ACC112 (cell line): ENCODE data around the gene EXOC3.
"Not testable (repeated sequence)": the region's sequence is repeated elsewhere in the genome, so short reads cannot be mapped to it uniquely, and the experiment has no call there.

ENCODE experiments used
- H2AFZ ChIP-seq: fragments of 200-600 bp; sonication (generic); one replicate; pipeline ENCODE4 v1.6.0; 2017; ENCODE audit warnings: antibody characterized with exemption, low read length; ENCODE audit not compliant: unreplicated experiment
- H3K27ac ChIP-seq: fragments of 200-600 bp; sonication (generic); 2 replicates; pipeline ENCODE4 v1.5.1; 2014; ENCODE audit warnings: low read depth, mild to moderate bottlenecking, antibody characterized with exemption, low read length, moderate library complexity
- H3K27me3 ChIP-seq: fragments of 200-600 bp; sonication (generic); 2 replicates; pipeline ENCODE4 v1.6.1; 2014; ENCODE audit warnings: mild to moderate bottlenecking, antibody characterized with exemption, low read length, moderate library complexity, mixed read lengths; ENCODE audit not compliant: insufficient read depth
- H3K36me3 ChIP-seq: fragments of 200-600 bp; sonication (generic); 2 replicates; pipeline ENCODE4 v1.6.1; 2016; ENCODE audit warnings: mild to moderate bottlenecking, antibody characterized with exemption, low read length, moderate library complexity, mixed read lengths; ENCODE audit not compliant: insufficient read depth
- H3K4me1 ChIP-seq: fragments of 200-600 bp; sonication (generic); one replicate; pipeline ENCODE4 v1.6.1; 2016; ENCODE audit warnings: low read length, mixed read lengths; ENCODE audit not compliant: insufficient read depth, unreplicated experiment, control insufficient read depth
- H3K4me3 ChIP-seq: fragments of 200-600 bp; sonication (generic); 2 replicates; pipeline ENCODE4 v1.5.1; 2014; ENCODE audit warnings: mild to moderate bottlenecking, low read depth, low read length
- H3K79me2 ChIP-seq: fragments of 200-600 bp; sonication (generic); one replicate; pipeline ENCODE4 v1.6.0; 2016; ENCODE audit warnings: low read length; ENCODE audit not compliant: control insufficient read depth, unreplicated experiment, insufficient read depth

EXOC3 gene

DNA sequence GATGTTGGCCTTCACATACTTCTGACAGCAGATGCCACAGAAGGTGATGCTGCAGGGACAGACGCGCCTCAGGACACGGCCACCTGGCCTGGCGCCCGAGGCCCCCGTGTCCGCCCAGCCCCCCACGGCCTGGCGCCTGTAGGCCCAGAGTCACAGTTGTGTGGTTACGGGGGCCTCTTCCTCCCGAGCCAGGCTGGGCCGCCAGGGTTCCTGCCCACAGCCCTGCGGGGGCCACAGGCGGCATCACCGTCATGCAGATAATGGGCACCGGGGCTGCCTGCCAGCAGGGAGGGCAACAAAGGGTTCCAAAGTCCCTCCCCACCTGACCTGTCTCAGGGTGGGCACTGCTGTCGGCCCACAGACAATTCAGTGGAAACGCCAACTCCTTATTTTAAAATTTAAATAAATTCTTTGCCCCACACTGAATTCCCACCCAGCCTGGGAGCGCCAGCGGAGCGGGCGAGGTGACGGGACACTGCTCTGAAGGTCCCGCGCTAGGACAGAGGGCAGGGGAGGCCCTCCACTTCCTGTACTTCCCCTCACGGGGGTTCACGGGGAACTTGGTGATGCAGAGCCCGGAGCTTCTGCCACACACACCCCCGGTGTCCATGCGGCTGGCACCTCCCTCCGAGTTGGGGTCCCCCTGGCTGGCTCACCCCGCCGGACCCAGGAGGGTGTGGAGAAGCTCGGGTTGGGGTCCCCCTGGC lies 40.6 kb downstream of the EXOC3 start:
- H2AFZ ChIP-seq = no peak overlapping the region
- no peaks in the 10 kb centered on the region for H3K27me3 ChIP-seq
- H3K79me2 ChIP-seq = no peaks in the 10 kb centered on the region
- H3K4me3 ChIP-seq = no peak overlapping the region
- H3K27ac ChIP-seq = no peak overlapping the region
- H3K36me3 ChIP-seq = no peaks in the 10 kb centered on the region
- no peaks in the 10 kb centered on the region for H3K4me1 ChIP-seq

DNA sequence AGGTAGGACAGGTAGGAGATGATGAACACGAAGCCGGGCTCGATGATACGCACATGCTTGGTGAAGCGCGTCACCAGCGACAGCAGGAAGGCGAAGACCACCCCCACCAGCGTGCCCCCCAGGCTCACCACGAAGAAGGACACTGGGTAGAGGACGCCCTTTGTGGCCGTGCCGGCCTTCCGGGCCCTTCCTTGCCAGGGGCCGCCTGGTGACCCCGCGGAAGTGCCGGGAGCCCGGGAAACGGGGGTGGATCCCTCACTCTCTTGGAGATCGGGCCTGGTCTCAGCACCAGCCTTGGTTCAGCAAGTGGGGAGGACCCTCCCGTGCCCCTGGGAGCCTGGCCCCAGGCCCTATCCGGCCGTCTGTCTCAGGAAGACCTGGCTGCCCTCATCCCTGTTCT lies 41.6 kb downstream of the EXOC3 start:
- H3K4me3 ChIP-seq = no peak overlapping the region
- H3K4me1 ChIP-seq = no peaks in the 10 kb centered on the region
- H2AFZ ChIP-seq = no peak overlapping the region
- no peaks in the 10 kb centered on the region for H3K36me3 ChIP-seq
- H3K79me2 ChIP-seq = no peaks in the 10 kb centered on the region
- H3K27ac ChIP-seq = no peak overlapping the region
- no peaks in the 10 kb centered on the region for H3K27me3 ChIP-seq

DNA sequence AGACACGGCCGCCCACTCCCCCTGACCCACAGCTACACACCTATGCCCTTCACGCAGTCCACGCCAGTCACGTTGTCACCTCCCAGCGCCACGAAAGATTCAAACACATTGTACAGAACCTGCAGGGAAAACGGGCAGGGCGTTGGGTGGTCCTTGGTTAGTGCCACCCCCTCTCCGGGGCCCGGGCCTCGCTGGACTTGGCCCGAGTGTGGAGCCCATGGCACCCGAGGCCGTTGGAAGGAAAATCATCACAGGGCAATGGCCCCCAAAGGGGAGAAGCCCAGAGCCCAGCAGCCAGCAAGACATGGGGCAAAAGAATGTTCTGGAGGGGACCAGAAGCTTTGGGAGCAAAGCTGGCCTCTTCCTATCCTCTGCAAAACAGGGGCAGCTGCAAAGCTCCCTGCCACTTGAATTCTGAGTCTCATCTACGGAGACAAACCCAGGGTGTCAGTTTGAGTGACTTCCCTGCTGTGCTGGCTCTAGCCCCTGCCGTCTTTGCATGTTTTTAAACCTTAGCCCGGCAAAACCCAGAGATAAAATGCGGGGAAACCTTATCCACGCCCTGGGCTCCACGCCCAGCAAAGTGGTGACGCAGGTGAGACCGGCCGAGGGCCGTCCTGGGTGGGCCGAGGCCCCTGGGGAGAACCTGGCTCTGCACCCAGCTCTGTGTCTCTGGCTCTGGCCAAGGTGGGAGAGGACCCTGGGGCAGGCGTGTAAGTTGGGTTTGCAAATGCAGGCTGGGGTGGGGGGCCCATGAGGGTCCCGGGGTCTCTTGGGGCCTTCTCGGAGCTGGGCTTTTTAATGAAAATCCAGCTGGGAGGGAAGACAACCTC lies 42.4 kb downstream of the EXOC3 start:
- Histone ChIP-seq H3K79me2 (no peaks in the 10 kb centered on the region), H3K27me3 (no peaks in the 10 kb centered on the region), H3K4me1 (no peaks in the 10 kb centered on the region), H2AFZ (no peak overlapping the region), H3K27ac (no peak overlapping the region), H3K4me3 (no peak overlapping the region), H3K36me3 (no peaks in the 10 kb centered on the region)

DNA sequence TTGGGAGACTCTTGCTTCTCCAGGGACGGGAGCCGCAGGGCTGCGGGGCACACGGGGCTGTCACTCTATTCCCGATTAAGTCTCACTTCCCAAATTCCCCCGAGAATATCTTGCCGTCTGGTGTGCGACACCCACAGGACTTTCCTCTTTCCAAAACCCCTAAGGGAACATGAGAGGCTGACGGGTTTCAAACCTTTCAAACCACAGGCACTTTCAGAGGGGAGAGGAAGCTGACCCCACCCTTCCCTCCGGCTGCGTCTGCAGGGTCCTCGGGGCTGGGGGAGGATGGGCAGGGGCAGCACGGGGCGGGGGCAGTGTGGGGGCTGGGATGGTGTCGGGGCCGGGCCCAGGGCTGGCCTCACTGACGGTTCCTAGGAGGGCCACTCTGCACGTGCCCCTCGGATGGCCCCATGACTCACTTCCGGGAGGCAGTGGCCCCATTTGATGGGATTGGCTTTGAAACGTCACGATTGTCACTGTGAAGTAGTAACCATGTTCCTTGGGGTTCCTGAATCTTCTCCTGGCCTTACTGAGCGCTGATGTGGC lies 43.0 kb downstream of the EXOC3 start:
- H3K4me3 ChIP-seq = no peak overlapping the region
- H2AFZ ChIP-seq = no peak overlapping the region
- H3K4me1 ChIP-seq = no peaks in the 10 kb centered on the region
- no peak overlapping the region for H3K27ac ChIP-seq
- H3K79me2 ChIP-seq = no peaks in the 10 kb centered on the region
- H3K36me3 ChIP-seq = no peaks in the 10 kb centered on the region
- H3K27me3 ChIP-seq = no peaks in the 10 kb centered on the region

DNA sequence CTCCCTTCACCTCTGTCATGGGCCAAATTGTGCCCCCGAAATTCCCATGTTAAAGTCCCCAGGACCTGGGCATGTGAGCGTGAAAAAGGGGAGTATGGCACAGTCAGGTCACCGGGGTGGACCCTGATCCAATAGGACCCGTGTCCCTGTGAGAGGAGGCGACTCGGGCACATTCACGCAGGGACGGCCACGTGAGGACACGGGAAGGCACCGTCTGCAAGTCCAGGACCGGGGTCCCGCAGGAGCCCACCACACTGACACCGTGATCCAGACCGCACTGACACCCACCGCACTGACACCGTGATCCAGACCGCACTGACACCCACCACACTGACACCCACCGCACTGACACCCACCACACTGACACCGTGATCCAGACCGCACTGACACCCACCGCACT lies 43.6 kb downstream of the EXOC3 start:
- not testable (repeated sequence) for H3K27ac ChIP-seq, H3K79me2 ChIP-seq, H3K4me1 ChIP-seq, H3K36me3 ChIP-seq, H3K27me3 ChIP-seq, H2AFZ ChIP-seq, H3K4me3 ChIP-seq

DNA sequence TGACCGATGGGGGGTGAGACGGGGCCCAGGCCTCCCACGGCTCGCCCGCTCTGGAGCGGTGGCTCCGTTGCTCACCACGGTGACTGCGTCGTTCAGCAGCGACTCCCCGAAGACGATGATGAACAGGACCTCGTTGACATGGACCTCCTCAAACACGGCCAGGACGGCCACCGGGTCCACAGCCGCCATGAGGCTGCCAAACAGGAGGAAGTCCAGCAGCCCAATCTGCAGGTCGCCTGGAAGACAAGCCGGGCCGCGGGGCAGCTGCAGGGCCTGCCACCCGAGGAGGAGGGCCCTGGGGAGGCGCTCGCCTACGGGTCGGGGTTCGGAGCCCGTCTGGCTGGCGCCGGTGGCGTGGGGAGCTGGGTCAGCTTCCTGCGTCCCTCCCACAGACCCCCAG lies 45.3 kb downstream of the EXOC3 start:
- no peaks in the 10 kb centered on the region for H3K79me2 ChIP-seq
- no peak overlapping the region for H3K4me3 ChIP-seq
- H3K27ac ChIP-seq = no peak overlapping the region
- H2AFZ ChIP-seq = no peak overlapping the region
- no peaks in the 10 kb centered on the region for H3K4me1 ChIP-seq
- peaks cover 8% of the 10 kb centered on the region for H3K27me3 ChIP-seq
- no peaks in the 10 kb centered on the region for H3K36me3 ChIP-seq

DNA sequence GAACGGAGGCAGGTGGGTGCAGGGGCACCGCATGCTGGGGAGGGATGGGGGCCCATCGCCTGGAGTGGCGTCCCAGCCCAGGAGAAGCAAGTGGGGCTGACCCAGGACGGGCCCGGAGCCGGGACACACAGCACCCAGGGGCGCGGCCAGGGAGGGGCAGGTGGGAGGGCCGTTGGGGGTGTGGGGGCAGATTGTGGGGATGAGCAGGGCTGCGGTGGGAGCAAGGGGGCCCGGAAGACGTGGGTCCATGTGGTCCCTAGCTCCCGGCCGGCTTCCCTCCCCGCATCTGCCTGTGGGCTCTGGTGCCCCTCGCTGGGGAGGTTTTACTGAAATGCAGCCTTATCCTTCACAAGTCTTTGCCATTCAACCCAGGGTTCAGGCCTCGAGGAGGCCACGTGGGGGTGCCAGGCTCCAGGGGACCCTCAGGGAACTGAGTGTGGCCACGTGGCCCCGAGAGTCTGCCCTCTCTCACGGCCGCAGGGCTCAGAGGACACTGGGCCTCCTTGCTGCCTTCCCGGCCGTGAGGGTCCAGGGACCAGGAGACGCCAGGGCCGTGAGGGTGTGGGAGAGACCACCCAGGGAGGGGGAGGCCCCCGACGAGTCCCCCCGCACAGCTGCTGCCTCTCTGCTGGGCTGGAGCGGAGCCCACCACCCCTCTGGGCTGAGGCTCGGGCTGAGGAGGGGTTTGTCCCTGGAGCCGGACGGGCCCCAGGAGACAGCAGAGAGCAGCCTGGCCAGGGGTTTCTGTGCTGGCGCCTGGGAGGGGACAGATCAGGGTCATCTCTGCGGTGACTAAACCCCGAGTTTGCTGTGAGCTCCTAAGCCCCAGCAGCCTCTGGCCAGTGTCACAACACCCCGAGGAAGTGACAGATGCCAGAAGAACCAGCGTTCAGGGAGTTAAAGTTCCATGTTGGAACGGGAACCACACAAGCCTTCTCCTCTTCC lies 46.0 kb downstream of the EXOC3 start:
- no peak overlapping the region for H2AFZ ChIP-seq
- H3K4me1 ChIP-seq = no peaks in the 10 kb centered on the region
- no peak overlapping the region for H3K27ac ChIP-seq
- H3K79me2 ChIP-seq = no peaks in the 10 kb centered on the region
- H3K4me3 ChIP-seq = no peak overlapping the region
- H3K36me3 ChIP-seq = no peaks in the 10 kb centered on the region
- H3K27me3 ChIP-seq = peaks cover 15% of the 10 kb centered on the region

DNA sequence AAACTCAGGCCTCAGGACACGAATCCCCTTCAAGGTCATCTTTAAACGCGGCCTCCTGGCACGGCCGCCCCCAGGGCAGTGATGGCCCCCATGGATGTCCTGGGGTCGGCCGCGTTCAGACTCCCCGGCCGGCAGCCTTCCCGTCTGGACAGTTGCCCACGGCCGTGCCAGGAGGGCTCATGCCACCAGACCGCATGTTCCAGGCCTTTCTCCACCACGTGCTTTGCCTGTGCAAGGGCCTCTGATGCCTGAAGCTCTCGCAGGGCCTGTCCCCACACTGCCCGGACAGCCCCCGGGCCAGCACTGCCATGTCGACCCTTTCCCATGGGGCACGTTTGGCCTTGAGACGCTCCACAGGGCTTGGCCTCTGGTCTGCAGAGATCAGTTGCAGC lies 46.7 kb downstream of the EXOC3 start:
- no peak overlapping the region for H2AFZ ChIP-seq
- no peaks in the 10 kb centered on the region for H3K36me3 ChIP-seq
- peaks cover 15% of the 10 kb centered on the region for H3K27me3 ChIP-seq
- no peak overlapping the region for H3K27ac ChIP-seq
- no peaks in the 10 kb centered on the region for H3K79me2 ChIP-seq
- no peak overlapping the region for H3K4me3 ChIP-seq
- H3K4me1 ChIP-seq = no peaks in the 10 kb centered on the region

DNA sequence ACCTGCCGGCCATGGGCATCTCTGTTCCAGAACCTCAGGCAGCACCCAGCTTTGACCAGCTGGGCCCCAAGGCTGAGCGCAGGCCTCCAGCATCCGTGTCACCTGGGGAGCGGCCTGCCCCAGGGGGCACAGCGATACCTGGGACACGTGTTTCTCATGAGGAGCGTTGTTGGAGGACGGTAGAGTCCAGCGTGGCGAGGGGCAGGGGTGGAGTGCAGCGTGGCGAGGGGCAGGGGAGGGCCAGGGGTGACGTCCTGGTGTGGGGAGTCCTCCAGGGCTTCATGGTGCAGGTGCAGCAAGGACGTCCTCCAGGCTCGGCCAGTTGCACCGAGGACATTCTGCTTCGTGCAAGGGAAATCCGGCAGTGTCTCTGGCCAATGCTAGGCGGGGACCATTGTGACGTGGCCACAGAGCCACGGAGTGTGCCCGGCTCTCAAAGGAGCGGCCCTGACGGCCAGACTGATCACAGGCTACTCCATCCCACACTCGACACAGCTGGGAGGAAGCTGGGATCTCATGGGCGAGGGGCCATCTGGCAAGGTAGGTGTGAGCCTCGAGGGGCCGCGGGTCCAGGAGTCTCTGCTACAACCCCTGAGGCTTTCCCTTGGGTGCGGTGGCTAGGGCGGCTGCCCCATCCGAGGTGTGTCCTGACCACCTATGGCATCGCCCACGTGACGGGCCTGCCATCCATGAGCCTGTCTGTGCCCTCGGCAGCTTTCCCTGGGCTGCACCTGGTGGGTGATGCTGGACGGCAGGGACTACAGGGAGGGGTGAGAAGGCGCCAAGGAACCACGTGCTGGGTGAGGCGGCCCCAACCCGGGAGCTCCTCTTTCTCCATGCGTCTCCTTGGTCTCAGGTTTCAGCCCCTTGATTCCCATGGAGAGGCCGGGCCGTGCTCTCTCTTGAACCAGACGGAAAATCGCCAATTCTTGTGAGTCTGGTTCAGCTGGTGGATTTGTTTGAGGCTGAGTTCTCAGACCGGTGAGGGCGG lies 47.4 kb downstream of the EXOC3 start:
- Histone ChIP-seq H3K4me3 (no peak overlapping the region), H2AFZ (no peak overlapping the region), H3K79me2 (no peaks in the 10 kb centered on the region), H3K27ac (no peak overlapping the region), H3K27me3 (peaks cover 15% of the 10 kb centered on the region), H3K4me1 (no peaks in the 10 kb centered on the region), H3K36me3 (no peaks in the 10 kb centered on the region)
